ENCODE results near the gene CCDC27.

CCDC27 gene

GRCh38 chr1:3741566-3742438 lies 10.4 kb upstream of the CCDC27 start:
- Mint-ChIP-seq H3K4me1 (peaks cover 22% of the 10 kb centered on the region), H3K36me3 (ENCODE audit: low read depth) (peaks cover 29% of the 10 kb centered on the region), H3K9me3 (no peaks in the 10 kb centered on the region), H3K4me3 (no peak overlapping the region), H3K27me3 (ENCODE audit: low read depth, poor library complexity) (no peaks in the 10 kb centered on the region), H3K27ac (peak overlapping the region; percentile 31)
- DNase-seq, result no peak
- no peak for TF ChIP-seq CTCF (IDR thresholded peaks at IDR 0.05)

- peaks cover 23% of the 10 kb centered on the region for H3K36me3 Mint-ChIP-seq (ENCODE audit: low read depth)
These were observed 9.6 kb upstream of the CCDC27 start for GRCh38 chr1:3742439-3743298.

GRCh38 chr1:3743421-3743820 lies 8.8 kb upstream of the CCDC27 start:
- Mint-ChIP-seq H3K4me3 (no peak overlapping the region), H3K36me3 (ENCODE audit: low read depth) (peaks cover 23% of the 10 kb centered on the region), H3K27ac (no peak overlapping the region), H3K4me1 (peaks cover 28% of the 10 kb centered on the region), H3K27me3 (ENCODE audit: low read depth, poor library complexity) (no peaks in the 10 kb centered on the region), H3K9me3 (no peaks in the 10 kb centered on the region)
- TF ChIP-seq CTCF (IDR thresholded peaks at IDR 0.05), result no peak
- no peak for DNase-seq

More at GRCh38 chr1:3742439-3743298, 9.6 kb upstream of the CCDC27 start:
- Mint-ChIP-seq H3K4me3 (no peak overlapping the region), H3K9me3 (no peaks in the 10 kb centered on the region), H3K4me1 (peaks cover 22% of the 10 kb centered on the region), H3K27me3 (ENCODE audit: low read depth, poor library complexity) (no peaks in the 10 kb centered on the region), H3K27ac (no peak overlapping the region)
- no peak for DNase-seq
- no peak for TF ChIP-seq CTCF (IDR thresholded peaks at IDR 0.05)

- no peak overlapping the region for H3K27ac Mint-ChIP-seq
- peaks cover 29% of the 10 kb centered on the region for H3K4me1 Mint-ChIP-seq
- H3K4me3 Mint-ChIP-seq, result no peak overlapping the region
- no peaks in the 10 kb centered on the region for H3K27me3 Mint-ChIP-seq (ENCODE audit: low read depth, poor library complexity)
- no peak for TF ChIP-seq CTCF (IDR thresholded peaks at IDR 0.05)
- no peaks in the 10 kb centered on the region for H3K9me3 Mint-ChIP-seq
- no peak for DNase-seq
- H3K36me3 Mint-ChIP-seq (ENCODE audit: low read depth), result peaks cover 23% of the 10 kb centered on the region
These were observed 8.4 kb upstream of the CCDC27 start for GRCh38 chr1:3743826-3744225.

- Mint-ChIP-seq H3K36me3 (ENCODE audit: low read depth) (peaks cover 23% of the 10 kb centered on the region), H3K4me1 (peaks cover 29% of the 10 kb centered on the region), H3K27ac (no peak overlapping the region), H3K4me3 (peak overlapping the region; percentile 90), H3K27me3 (ENCODE audit: low read depth, poor library complexity) (no peaks in the 10 kb centered on the region), H3K9me3 (no peaks in the 10 kb centered on the region)
- TF ChIP-seq CTCF (IDR thresholded peaks at IDR 0.05), result no peak
- no peak for DNase-seq
These were observed 7.6 kb upstream of the CCDC27 start for GRCh38 chr1:3744646-3745045.

All from nephron progenitor cell (in vitro differentiated cells).